ENCODE measurements around the gene IL15RA.

IL15RA gene

DNA sequence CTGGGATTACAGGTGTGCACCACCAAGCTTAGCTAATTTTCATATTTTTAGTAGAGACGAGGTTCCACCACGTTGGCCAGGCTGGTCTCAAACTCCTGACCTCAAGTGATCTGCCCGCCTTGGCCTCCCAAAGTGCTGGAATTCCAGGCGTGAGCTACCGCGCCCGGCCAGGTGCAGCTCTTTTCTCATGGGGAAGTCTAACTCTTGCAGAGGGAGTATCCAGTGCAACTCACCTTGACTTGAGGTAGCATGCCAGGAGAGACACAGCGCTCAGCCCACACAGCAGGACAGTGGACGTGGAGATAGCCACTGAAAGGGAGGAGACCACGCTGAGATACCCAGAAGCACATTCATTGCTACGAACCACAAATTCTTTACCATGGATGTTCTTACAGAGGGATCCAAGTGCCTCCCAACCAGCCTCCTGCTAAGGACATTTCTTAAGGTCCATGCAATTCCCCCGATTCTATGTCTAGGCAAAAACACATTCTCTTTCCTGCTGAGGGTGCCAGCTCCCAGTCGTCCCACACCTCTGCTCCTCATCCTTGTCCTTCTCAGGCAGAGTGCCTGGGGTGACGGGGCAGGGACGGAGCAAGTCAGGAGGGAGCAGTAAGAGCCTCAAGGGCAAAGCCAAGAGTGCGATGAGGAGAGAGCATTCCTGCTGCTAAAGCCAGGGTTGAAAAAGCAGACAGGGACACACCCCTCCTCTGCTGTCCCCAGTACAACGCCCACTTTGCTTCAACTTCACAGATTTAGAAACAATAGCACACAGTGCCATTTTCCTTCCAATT lies 21.0 kb downstream of the IL15RA start:
- Histone ChIP-seq H2AFZ (ENCODE audit: low read depth, low read length) (no peak overlapping the region), H3K4me1 (ENCODE audit: insufficient read depth, low read length) (no peaks in the 10 kb centered on the region), H3K9ac (ENCODE audit: low read depth, low read length) (no peak overlapping the region), H3K79me2 (ENCODE audit: insufficient read depth, low read length) (no peaks in the 10 kb centered on the region), H4K20me1 (ENCODE audit: insufficient read depth, low read length) (no peaks in the 10 kb centered on the region), H3K36me3 (ENCODE audit: insufficient read depth, low read length) (no peaks in the 10 kb centered on the region), H3K27ac (ENCODE audit: low read length) (no peak overlapping the region), H3K9me3 (ENCODE audit: insufficient read depth, low read length, severe bottlenecking) (no peaks in the 10 kb centered on the region), H3K4me3 (ENCODE audit: low read depth in 1 of 2, low read length in 2 of 2) (no peak overlapping the region), H3K27me3 (ENCODE audit: insufficient read depth, low read length, poor library complexity) (no peaks in the 10 kb centered on the region), H3K4me2 (ENCODE audit: insufficient read depth, low read length) (no peak overlapping the region)
- no peak for ATAC-seq (ENCODE audit: insufficient read depth, low read depth)
- TF ChIP-seq, protein P1, sequence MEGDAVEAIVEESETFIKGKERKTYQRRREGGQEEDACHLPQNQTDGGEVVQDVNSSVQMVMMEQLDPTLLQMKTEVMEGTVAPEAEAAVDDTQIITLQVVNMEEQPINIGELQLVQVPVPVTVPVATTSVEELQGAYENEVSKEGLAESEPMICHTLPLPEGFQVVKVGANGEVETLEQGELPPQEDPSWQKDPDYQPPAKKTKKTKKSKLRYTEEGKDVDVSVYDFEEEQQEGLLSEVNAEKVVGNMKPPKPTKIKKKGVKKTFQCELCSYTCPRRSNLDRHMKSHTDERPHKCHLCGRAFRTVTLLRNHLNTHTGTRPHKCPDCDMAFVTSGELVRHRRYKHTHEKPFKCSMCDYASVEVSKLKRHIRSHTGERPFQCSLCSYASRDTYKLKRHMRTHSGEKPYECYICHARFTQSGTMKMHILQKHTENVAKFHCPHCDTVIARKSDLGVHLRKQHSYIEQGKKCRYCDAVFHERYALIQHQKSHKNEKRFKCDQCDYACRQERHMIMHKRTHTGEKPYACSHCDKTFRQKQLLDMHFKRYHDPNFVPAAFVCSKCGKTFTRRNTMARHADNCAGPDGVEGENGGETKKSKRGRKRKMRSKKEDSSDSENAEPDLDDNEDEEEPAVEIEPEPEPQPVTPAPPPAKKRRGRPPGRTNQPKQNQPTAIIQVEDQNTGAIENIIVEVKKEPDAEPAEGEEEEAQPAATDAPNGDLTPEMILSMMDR (IDR thresholded peaks at IDR 0.05; ENCODE audit: borderline replicate concordance, extremely low read depth, low read length, poor library complexity, severe bottlenecking): no peak
- TF ChIP-seq EZH2 (IDR thresholded peaks at IDR 0.05; ENCODE audit: borderline replicate concordance, low read depth, low read length, severe bottlenecking): no peak
- no peak for DNase-seq

DNA sequence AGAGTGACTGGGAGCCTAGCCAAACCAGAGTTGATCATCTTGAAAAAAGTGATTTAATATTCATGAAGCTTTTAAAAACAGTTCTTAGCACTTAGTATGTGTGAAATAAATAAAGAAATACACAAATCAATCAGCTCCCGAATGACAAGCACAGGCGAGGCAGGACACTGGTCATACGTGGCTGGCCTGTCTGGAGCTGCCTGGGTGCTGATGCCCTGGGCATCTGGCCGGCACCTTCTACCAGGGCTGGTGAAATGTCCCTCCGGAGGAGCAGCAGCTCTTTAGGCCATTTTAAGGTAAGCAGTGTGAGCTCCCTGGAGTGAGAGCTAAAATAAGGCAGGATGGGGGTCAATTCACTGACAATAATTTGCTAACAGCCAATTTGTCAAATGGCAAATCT lies 23.7 kb downstream of the IL15RA start:
- DNase-seq (no peak), ATAC-seq (ENCODE audit: insufficient read depth, low read depth) (no peak)
- no peaks in the 10 kb centered on the region for H3K27me3 ChIP-seq (ENCODE audit: insufficient read depth, low read length, poor library complexity)
- H3K4me3 ChIP-seq (ENCODE audit: low read depth in 1 of 2, low read length in 2 of 2): no peak overlapping the region
- no peak overlapping the region for H3K4me2 ChIP-seq (ENCODE audit: insufficient read depth, low read length)
- H3K27ac ChIP-seq (ENCODE audit: low read length): no peak overlapping the region
- no peaks in the 10 kb centered on the region for H3K36me3 ChIP-seq (ENCODE audit: insufficient read depth, low read length)
- H3K9ac ChIP-seq (ENCODE audit: low read depth, low read length): no peak overlapping the region
- H3K9me3 ChIP-seq (ENCODE audit: insufficient read depth, low read length, severe bottlenecking): no peaks in the 10 kb centered on the region
- no peaks in the 10 kb centered on the region for H3K79me2 ChIP-seq (ENCODE audit: insufficient read depth, low read length)
- no peaks in the 10 kb centered on the region for H3K4me1 ChIP-seq (ENCODE audit: insufficient read depth, low read length)
- no peak overlapping the region for H2AFZ ChIP-seq (ENCODE audit: low read depth, low read length)
- H4K20me1 ChIP-seq (ENCODE audit: insufficient read depth, low read length): no peaks in the 10 kb centered on the region
- TF ChIP-seq, protein P1 (IDR thresholded peaks at IDR 0.05; ENCODE audit: borderline replicate concordance, extremely low read depth, low read length, poor library complexity, severe bottlenecking): no peak
- TF ChIP-seq EZH2 (IDR thresholded peaks at IDR 0.05; ENCODE audit: borderline replicate concordance, low read depth, low read length, severe bottlenecking): no peak

DNA sequence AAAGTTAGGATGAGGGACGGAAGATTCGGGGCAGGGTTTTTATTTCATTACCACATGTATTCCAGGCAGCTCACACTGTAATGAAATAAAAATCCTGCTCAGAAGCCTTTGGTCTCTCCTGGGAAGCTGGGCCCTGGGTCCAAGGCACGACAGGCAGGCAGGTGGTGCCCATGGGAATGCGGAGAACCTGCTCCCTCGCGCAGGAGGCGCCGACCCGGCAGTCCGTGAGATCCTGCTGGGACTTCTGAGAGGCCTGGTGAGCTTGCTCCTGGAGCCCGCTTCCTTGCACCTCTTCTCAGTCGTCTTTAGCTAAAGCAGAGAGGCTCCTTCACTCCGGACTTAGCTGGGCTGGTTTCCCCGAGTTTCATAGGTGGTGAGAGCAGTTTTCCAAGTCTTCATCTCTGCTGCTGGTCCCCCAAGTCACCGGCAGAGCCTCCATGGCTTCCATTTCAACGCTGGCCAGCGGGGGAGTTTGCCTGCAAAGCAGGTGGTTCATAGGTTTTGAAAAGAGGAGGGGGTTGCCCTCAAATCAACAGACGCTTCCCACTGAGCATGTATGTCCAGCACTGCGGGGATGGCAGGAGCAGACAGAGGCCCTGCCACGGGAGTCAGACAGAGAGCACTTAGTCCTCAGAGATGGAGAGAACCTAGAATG lies 24.5 kb downstream of the IL15RA start:
- no peak overlapping the region for H2AFZ ChIP-seq (ENCODE audit: low read depth, low read length)

More for the DNA sequence above, 24.5 kb downstream of the IL15RA start:
- Histone ChIP-seq H3K27ac (ENCODE audit: low read length) (no peak overlapping the region), H3K4me3 (ENCODE audit: low read depth in 1 of 2, low read length in 2 of 2) (no peak overlapping the region), H4K20me1 (ENCODE audit: insufficient read depth, low read length) (no peaks in the 10 kb centered on the region), H3K9ac (ENCODE audit: low read depth, low read length) (no peak overlapping the region), H3K27me3 (ENCODE audit: insufficient read depth, low read length, poor library complexity) (no peaks in the 10 kb centered on the region), H3K4me1 (ENCODE audit: insufficient read depth, low read length) (no peaks in the 10 kb centered on the region), H3K79me2 (ENCODE audit: insufficient read depth, low read length) (no peaks in the 10 kb centered on the region), H3K4me2 (ENCODE audit: insufficient read depth, low read length) (no peak overlapping the region), H3K36me3 (ENCODE audit: insufficient read depth, low read length) (no peaks in the 10 kb centered on the region), H3K9me3 (ENCODE audit: insufficient read depth, low read length, severe bottlenecking) (no peaks in the 10 kb centered on the region)
- TF ChIP-seq, protein P1 (IDR thresholded peaks at IDR 0.05; ENCODE audit: borderline replicate concordance, extremely low read depth, low read length, poor library complexity, severe bottlenecking): no peak
- no peak for TF ChIP-seq EZH2 (IDR thresholded peaks at IDR 0.05; ENCODE audit: borderline replicate concordance, low read depth, low read length, severe bottlenecking)
- DNase-seq (no peak), ATAC-seq (ENCODE audit: insufficient read depth, low read depth) (no peak)
